HCT116 (cell line): ENCODE results near the gene ANKRD13C. TPM values are rescaled to one million over a fixed set of nuclear protein-coding genes. Genes with fewer than 3 reads are reported as not detected.

Experiments used
- ATAC-seq: fragments of 200-7000 bp; cut with Tn5 transposase; 2 replicates; pipeline ENCODE4 v1.9.1; 2020; ENCODE audit warnings: mild to moderate bottlenecking, moderate library complexity
- BruUV-seq: library from RNA; stranded (reverse); fragments of 400-500 nt; replicated peaks from 2 replicates; lab custom pipeline; 2021; lab: Mats Ljungman, UMichigan
- CTCF ChIA-PET: fragments of 300-600 bp; sonication (Branson Sonifier 250); formaldehyde crosslinking; loops from one replicate; lab custom pipeline; 2021; ENCODE audit warnings: antibody characterized with exemption; lab: Charles Lee
- POLR2A ChIA-PET: fragments of 300-600, 350-600 bp; sonication (Branson Sonifier 250); formaldehyde crosslinking; loops from one replicate; lab custom pipeline; 2021; ENCODE audit warnings: antibody characterized with exemption; lab: Charles Lee
- RAD21 ChIA-PET, 2 experiments: fragments of 300-600 bp; sonication (Branson Sonifier 250); formaldehyde crosslinking; loops; one replicate each; lab custom pipeline; 2023; ENCODE audit warnings: low total read pairs in 2 of 2; ENCODE audit not compliant: uncharacterized antibody in 2 of 2, unreplicated experiment in 2 of 2, low non-redundant PET in 1 of 2; lab: Charles Lee
- DNase-seq: peaks from one replicate; pipeline ENCODE4 v3.0.0-alpha.2; 2010; ENCODE audit warnings: low read depth, low spot score
- H2AFZ ChIP-seq: fragments of 200-600 bp; shearing (Covaris generic), sonication (generic); 2 replicates; pipeline ENCODE4 v1.6.1; 2017; ENCODE audit warnings: low read depth, mixed run types, mixed read lengths, antibody characterized with exemption, low read length; ENCODE audit not compliant: poor library complexity, severe bottlenecking
- H3K27ac ChIP-seq: 2 replicates; pipeline ENCODE4 v1.5.1; 2012; ENCODE audit warnings: low read depth, low read length
- H3K27me3 ChIP-seq: fragments of 200-600 bp; sonication (generic); 2 replicates; pipeline ENCODE4 v1.6.1; 2016; ENCODE audit warnings: mixed run types, low read length, mixed read lengths; ENCODE audit not compliant: insufficient read depth
- H3K36me3 ChIP-seq, 2 experiments: fragments of 200-500 bp in 1 of 2; fragments of 200-600 bp in 1 of 2; sonication (Bioruptor generic) in 1 of 2; sonication (generic) in 1 of 2; 2 replicates each; pipeline versions ENCODE4 v1.5.1 to v1.6.1; 2014 to 2016; ENCODE audit warnings: low read length in 2 of 2, inconsistent platforms in 1 of 2, mixed read lengths in 1 of 2, mixed run types in 1 of 2; ENCODE audit not compliant: insufficient read depth in 2 of 2, control insufficient read depth in 1 of 2
- H3K4me1 ChIP-seq, 2 experiments: fragments of 200-600 bp in 1 of 2; sonication (generic) in 1 of 2; 2 replicates each; pipeline versions ENCODE4 v1.5.1 to v1.6.1; 2012 to 2017; ENCODE audit warnings: low read length in 2 of 2, inconsistent platforms in 1 of 2, mild to moderate bottlenecking in 1 of 2, mixed read lengths in 1 of 2, mixed run types in 1 of 2, moderate library complexity in 1 of 2; ENCODE audit not compliant: insufficient read depth in 2 of 2, control insufficient read depth in 1 of 2
- H3K4me2 ChIP-seq: fragments of 200-600 bp; sonication (generic); 2 replicates; pipeline ENCODE4 v1.6.1; 2017; ENCODE audit warnings: mixed run types, low read length, mixed read lengths
- H3K4me3 ChIP-seq, 2 experiments: fragments of 200-600 bp in 1 of 2; sonication (generic) in 1 of 2; replicated peaks in 1 of 2; 2 replicates each; pipeline ENCODE4 v1.5.1; 2011 to 2016; ENCODE audit warnings: low read length in 2 of 2, control low read depth in 1 of 2, low read depth in 1 of 2, mild to moderate bottlenecking in 1 of 2, mixed read lengths in 1 of 2, mixed run types in 1 of 2
- H3K79me2 ChIP-seq: fragments of 200-600 bp; sonication (generic); 2 replicates; pipeline ENCODE4 v1.6.1; 2017; ENCODE audit warnings: mild to moderate bottlenecking, mixed run types, low read length, moderate library complexity, mixed read lengths; ENCODE audit not compliant: insufficient read depth
- H3K9ac ChIP-seq: fragments of 200-600 bp; sonication (generic); 2 replicates; pipeline ENCODE4 v1.6.1; 2016; ENCODE audit warnings: low read length, mixed read lengths
- H3K9me2 ChIP-seq: fragments of 200-600 bp; sonication (generic), shearing (Covaris generic); 2 replicates; pipeline ENCODE4 v1.6.1; 2017; ENCODE audit warnings: mixed run types, mild to moderate bottlenecking, moderate library complexity; ENCODE audit not compliant: insufficient read depth
- H3K9me3 ChIP-seq, 2 experiments: fragments of 200-500 bp in 1 of 2; fragments of 200-600 bp in 1 of 2; sonication (Bioruptor generic) in 1 of 2; sonication (generic) in 1 of 2; 2 replicates each; pipeline ENCODE4 v1.6.1; 2014 to 2017; ENCODE audit warnings: low read length in 2 of 2, mixed read lengths in 2 of 2, inconsistent platforms in 1 of 2, low read depth in 1 of 2, mild to moderate bottlenecking in 1 of 2, mixed run types in 1 of 2, moderate library complexity in 1 of 2; ENCODE audit not compliant: control insufficient read depth in 1 of 2, insufficient read depth in 1 of 2
- H4K20me1 ChIP-seq: fragments of 200-600 bp; sonication (generic), shearing (Covaris generic); 2 replicates; pipeline ENCODE4 v1.6.1; 2017; ENCODE audit warnings: mixed run types, mild to moderate bottlenecking, moderate library complexity; ENCODE audit not compliant: insufficient read depth
- CBX3 ChIP-seq: IDR thresholded peaks from 2 replicates; pipeline ENCODE4 v1.6.1; 2012; ENCODE audit warnings: low read depth
- FOSL1 ChIP-seq: IDR thresholded peaks from 2 replicates; pipeline ENCODE4 v1.6.1; 2012; ENCODE audit warnings: low read depth
- JUND ChIP-seq: IDR thresholded peaks from 2 replicates; pipeline ENCODE4 v1.6.1; 2012
- POLR2A ChIP-seq: IDR thresholded peaks from 2 replicates; pipeline ENCODE4 v1.7.0; 2011; ENCODE audit warnings: borderline replicate concordance; ENCODE audit not compliant: insufficient read depth, insufficient read length; ENCODE audit errors: extremely low read depth
- SRF ChIP-seq: IDR thresholded peaks from 2 replicates; pipeline ENCODE4 v1.6.1; 2012; ENCODE audit warnings: low read depth
- intact Hi-C: fragments of 100-400 bp; cut with micrococcal nuclease; formaldehyde crosslinking; loops from 2 replicates; pipeline ENCODE4 v1.10.0; 2022
- total RNA-seq: library from RNA; stranded (reverse); gene quantifications from one replicate; pipeline ENCODE4 v1.2.1, GENCODE V29; 2021; ENCODE audit not compliant: unreplicated experiment
- TF ChIP-seq, protein P1 (sequence below): IDR thresholded peaks from 2 replicates; pipeline ENCODE4 v1.6.1; 2011; ENCODE audit warnings: mild to moderate bottlenecking, low read length, moderate library complexity; ENCODE audit not compliant: insufficient replicate concordance; ENCODE audit errors: extremely low read depth
- TF ChIP-seq, protein P2 (sequence below): IDR thresholded peaks from 2 replicates; pipeline ENCODE4 v1.6.1; 2012; ENCODE audit warnings: low read depth
- TF ChIP-seq, protein P3 (sequence below): IDR thresholded peaks from 2 replicates; pipeline ENCODE4 v1.6.1; 2012

Gene ANKRD13C
- total RNA-seq, 1 experiment from 2014 or later = 21.1 TPM

DNA sequence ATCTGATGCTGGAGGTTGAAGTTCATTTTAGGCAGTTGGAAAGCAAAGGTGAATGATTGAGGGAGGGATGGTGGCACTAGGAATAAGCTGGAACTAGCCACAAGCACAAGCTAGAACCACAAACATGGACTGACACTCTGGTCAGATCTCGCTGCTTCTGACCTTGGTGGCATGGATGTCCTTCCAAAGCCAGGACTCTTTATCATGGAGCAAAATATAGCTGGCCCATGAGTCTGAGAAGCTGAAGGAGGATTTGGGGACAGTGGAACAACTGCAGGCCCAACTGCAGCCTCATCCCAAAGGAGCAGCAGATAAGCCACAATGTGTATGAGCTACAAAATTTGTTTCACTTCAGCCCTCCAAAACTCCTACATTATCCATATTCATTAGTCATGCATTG lies 97.9 kb downstream of the ANKRD13C start:
- no peaks in the 10 kb centered on the region for H3K27me3 ChIP-seq
- H3K4me2 ChIP-seq = no peak overlapping the region
- TF ChIP-seq JUND = no peak
- no peak for DNase-seq
- H3K36me3 ChIP-seq = peaks cover 5 to 10% of the 10 kb centered on the region in 2 experiments; a peak in 3 of 4 replicates
- no peak overlapping the region for H3K4me3 ChIP-seq
- ChIA-PET POLR2A (no interaction called here), RAD21 (no interaction called here), CTCF (no interaction called here)
- no peaks in the 10 kb centered on the region for H3K79me2 ChIP-seq
- H3K9ac ChIP-seq = no peak overlapping the region
- no peak overlapping the region for H2AFZ ChIP-seq
- H3K4me1 ChIP-seq = no peaks in the 10 kb centered on the region
- no peak overlapping the region for H3K27ac ChIP-seq
- BruUV-seq = no TSS peak
- no peak for ATAC-seq
- H4K20me1 ChIP-seq = peaks cover 6% of the 10 kb centered on the region; the same call in 1 of the 2 replicates
- H3K9me2 ChIP-seq = no peaks in the 10 kb centered on the region
- no peaks in the 10 kb centered on the region for H3K9me3 ChIP-seq
- intact Hi-C loops = no loop called here

DNA sequence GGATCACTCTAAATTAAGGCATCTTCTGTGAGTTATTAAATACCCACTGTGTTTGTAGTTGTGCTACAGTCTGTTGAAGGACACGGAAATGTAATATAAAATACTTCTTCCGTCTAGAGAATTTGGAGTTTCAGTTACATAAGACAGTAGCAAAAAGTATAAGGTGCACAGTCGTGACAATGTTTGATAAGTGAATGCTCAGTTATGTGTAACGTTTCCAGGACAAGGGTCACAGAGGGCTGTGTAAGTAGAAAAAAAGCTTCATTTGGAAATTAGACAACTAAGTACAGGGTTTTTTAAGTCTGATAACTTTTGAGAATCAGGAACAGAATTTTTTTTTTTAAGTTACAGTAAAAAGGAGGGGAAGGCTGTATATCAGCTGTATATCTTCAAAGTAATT lies 105.8 kb downstream of the ANKRD13C start:
- Histone ChIP-seq H3K9me3 (no peaks in the 10 kb centered on the region), H2AFZ (no peak overlapping the region), H3K27me3 (no peaks in the 10 kb centered on the region), H3K36me3 (peaks cover 70 to 86% of the 10 kb centered on the region in 2 experiments), H3K27ac (no peak overlapping the region), H4K20me1 (peaks cover 6% of the 10 kb centered on the region; the same call in 1 of the 2 replicates), H3K4me1 (no peaks in the 10 kb centered on the region), H3K79me2 (peaks cover 17% of the 10 kb centered on the region), H3K9ac (no peak overlapping the region), H3K4me3 (no peak overlapping the region), H3K9me2 (no peaks in the 10 kb centered on the region), H3K4me2 (no peak overlapping the region)
- ATAC-seq (no peak), DNase-seq (no peak)
- intact Hi-C loops = no loop called here
- ChIA-PET CTCF (no interaction called here), POLR2A (no interaction called here), RAD21 (no interaction called here)
- no TSS peak for BruUV-seq
- TF ChIP-seq SRF = no peak
- no peak for TF ChIP-seq JUND
- TF ChIP-seq FOSL1 = no peak
- TF ChIP-seq, protein P1, sequence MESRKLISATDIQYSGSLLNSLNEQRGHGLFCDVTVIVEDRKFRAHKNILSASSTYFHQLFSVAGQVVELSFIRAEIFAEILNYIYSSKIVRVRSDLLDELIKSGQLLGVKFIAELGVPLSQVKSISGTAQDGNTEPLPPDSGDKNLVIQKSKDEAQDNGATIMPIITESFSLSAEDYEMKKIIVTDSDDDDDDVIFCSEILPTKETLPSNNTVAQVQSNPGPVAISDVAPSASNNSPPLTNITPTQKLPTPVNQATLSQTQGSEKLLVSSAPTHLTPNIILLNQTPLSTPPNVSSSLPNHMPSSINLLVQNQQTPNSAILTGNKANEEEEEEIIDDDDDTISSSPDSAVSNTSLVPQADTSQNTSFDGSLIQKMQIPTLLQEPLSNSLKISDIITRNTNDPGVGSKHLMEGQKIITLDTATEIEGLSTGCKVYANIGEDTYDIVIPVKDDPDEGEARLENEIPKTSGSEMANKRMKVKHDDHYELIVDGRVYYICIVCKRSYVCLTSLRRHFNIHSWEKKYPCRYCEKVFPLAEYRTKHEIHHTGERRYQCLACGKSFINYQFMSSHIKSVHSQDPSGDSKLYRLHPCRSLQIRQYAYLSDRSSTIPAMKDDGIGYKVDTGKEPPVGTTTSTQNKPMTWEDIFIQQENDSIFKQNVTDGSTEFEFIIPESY = no peak
- TF ChIP-seq CBX3 = no peak
- TF ChIP-seq, protein P2, sequence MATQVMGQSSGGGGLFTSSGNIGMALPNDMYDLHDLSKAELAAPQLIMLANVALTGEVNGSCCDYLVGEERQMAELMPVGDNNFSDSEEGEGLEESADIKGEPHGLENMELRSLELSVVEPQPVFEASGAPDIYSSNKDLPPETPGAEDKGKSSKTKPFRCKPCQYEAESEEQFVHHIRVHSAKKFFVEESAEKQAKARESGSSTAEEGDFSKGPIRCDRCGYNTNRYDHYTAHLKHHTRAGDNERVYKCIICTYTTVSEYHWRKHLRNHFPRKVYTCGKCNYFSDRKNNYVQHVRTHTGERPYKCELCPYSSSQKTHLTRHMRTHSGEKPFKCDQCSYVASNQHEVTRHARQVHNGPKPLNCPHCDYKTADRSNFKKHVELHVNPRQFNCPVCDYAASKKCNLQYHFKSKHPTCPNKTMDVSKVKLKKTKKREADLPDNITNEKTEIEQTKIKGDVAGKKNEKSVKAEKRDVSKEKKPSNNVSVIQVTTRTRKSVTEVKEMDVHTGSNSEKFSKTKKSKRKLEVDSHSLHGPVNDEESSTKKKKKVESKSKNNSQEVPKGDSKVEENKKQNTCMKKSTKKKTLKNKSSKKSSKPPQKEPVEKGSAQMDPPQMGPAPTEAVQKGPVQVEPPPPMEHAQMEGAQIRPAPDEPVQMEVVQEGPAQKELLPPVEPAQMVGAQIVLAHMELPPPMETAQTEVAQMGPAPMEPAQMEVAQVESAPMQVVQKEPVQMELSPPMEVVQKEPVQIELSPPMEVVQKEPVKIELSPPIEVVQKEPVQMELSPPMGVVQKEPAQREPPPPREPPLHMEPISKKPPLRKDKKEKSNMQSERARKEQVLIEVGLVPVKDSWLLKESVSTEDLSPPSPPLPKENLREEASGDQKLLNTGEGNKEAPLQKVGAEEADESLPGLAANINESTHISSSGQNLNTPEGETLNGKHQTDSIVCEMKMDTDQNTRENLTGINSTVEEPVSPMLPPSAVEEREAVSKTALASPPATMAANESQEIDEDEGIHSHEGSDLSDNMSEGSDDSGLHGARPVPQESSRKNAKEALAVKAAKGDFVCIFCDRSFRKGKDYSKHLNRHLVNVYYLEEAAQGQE = no peak
- TF ChIP-seq POLR2A = no peak
- TF ChIP-seq, protein P3, sequence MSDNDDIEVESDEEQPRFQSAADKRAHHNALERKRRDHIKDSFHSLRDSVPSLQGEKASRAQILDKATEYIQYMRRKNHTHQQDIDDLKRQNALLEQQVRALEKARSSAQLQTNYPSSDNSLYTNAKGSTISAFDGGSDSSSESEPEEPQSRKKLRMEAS = no peak
